Neuronal stem cell (in vitro differentiated cells): ENCODE results near the gene RTN4.
A peak's percentile ranks its signal among the peaks of the same experiment; 100 is the strongest.
"Not testable (repeated sequence)": the region's sequence is repeated elsewhere in the genome, so short reads cannot be mapped to it uniquely, and the experiment has no call there.

Experiments
- DNase-seq: peaks from one replicate; pipeline ENCODE4 v3.0.0-alpha.2; 2013; ENCODE audit warnings: low spot score
- H2AFZ ChIP-seq: one replicate; pipeline ENCODE4 v1.6.1; 2013; ENCODE audit warnings: mild to moderate bottlenecking, low read length, inconsistent platforms
- H2AK5ac ChIP-seq: 2 replicates; pipeline ENCODE4 v1.6.1; 2013; ENCODE audit warnings: low read depth, mild to moderate bottlenecking, inconsistent platforms, low read length, moderate library complexity, mixed read lengths
- H2BK120ac ChIP-seq: 2 replicates; pipeline ENCODE4 v1.6.1; 2013; ENCODE audit warnings: low read depth, mild to moderate bottlenecking, inconsistent platforms, low read length, moderate library complexity, mixed read lengths
- H2BK12ac ChIP-seq: one replicate; pipeline ENCODE4 v1.6.1; 2013; ENCODE audit warnings: low read length, inconsistent platforms
- H2BK15ac ChIP-seq: 2 replicates; pipeline ENCODE4 v1.6.1; 2013; ENCODE audit warnings: mild to moderate bottlenecking, low read length, inconsistent platforms, mixed read lengths
- H2BK5ac ChIP-seq: one replicate; pipeline ENCODE4 v1.6.1; 2013; ENCODE audit warnings: inconsistent platforms, mild to moderate bottlenecking, low read length, moderate library complexity
- H3K14ac ChIP-seq: one replicate; pipeline ENCODE4 v1.6.1; 2013; ENCODE audit warnings: low read length, inconsistent platforms
- H3K18ac ChIP-seq: 2 replicates; pipeline ENCODE4 v1.6.1; 2013; ENCODE audit warnings: low read length, inconsistent platforms
- H3K23ac ChIP-seq: 2 replicates; pipeline ENCODE4 v1.6.1; 2013; ENCODE audit warnings: low read depth, mild to moderate bottlenecking, mixed read lengths, low read length, inconsistent platforms; ENCODE audit not compliant: poor library complexity
- H3K27ac ChIP-seq: replicated peaks from 3 replicates; pipeline ENCODE4 v1.5.1; 2013; ENCODE audit warnings: low read length, inconsistent platforms
- H3K27me3 ChIP-seq, 3 experiments: 2 replicates each; pipeline ENCODE4 v1.6.1; 2013; ENCODE audit warnings: low read length in 3 of 3, mild to moderate bottlenecking in 2 of 3, inconsistent platforms in 1 of 3, low read depth in 1 of 3, mixed read lengths in 1 of 3, moderate library complexity in 1 of 3; ENCODE audit not compliant: control insufficient read depth in 3 of 3, insufficient read depth in 3 of 3
- H3K36me3 ChIP-seq, 2 donors: replicated peaks in 1 of 2; 2 replicates each; pipeline ENCODE4 v1.6.1; 2013; ENCODE audit warnings: low read length in 2 of 2; ENCODE audit not compliant: control insufficient read depth in 2 of 2, insufficient read depth in 2 of 2
- H3K4ac ChIP-seq: 2 replicates; pipeline ENCODE4 v1.6.1; 2013; ENCODE audit warnings: inconsistent platforms, mild to moderate bottlenecking, low read length, moderate library complexity
- H3K4me1 ChIP-seq, 2 donors: 1 replicate in 1 of 2; 2 replicates in 1 of 2; pipeline ENCODE4 v1.6.1; 2013; ENCODE audit warnings: low read length in 2 of 2, low read depth in 1 of 2; ENCODE audit not compliant: control insufficient read depth in 2 of 2, insufficient read depth in 1 of 2
- H3K4me2 ChIP-seq: one replicate; pipeline ENCODE4 v1.6.1; 2013; ENCODE audit warnings: mild to moderate bottlenecking, low read length, inconsistent platforms; ENCODE audit not compliant: insufficient read depth, poor library complexity, severe bottlenecking
- H3K4me3 ChIP-seq, 2 donors: 2 replicates each; pipeline ENCODE4 v1.5.1; 2013; ENCODE audit warnings: low read length in 2 of 2, mild to moderate bottlenecking in 2 of 2, inconsistent platforms in 1 of 2, moderate library complexity in 1 of 2
- H3K79me1 ChIP-seq: one replicate; pipeline ENCODE4 v1.6.1; 2013; ENCODE audit warnings: low read depth, mild to moderate bottlenecking, inconsistent platforms, low read length, moderate library complexity
- H3K9ac ChIP-seq: one replicate; pipeline ENCODE4 v1.6.1; 2013; ENCODE audit warnings: mild to moderate bottlenecking, low read depth, low read length, inconsistent platforms; ENCODE audit not compliant: poor library complexity
- H3K9me3 ChIP-seq, 2 donors: replicated peaks in 1 of 2; 2 replicates each; pipeline versions ENCODE3 to v1.6.1; 2013; ENCODE audit warnings: low read length in 2 of 2, mild to moderate bottlenecking in 2 of 2, inconsistent platforms in 1 of 2, low read depth in 1 of 2, mixed read lengths in 1 of 2, moderate library complexity in 1 of 2; ENCODE audit not compliant: control insufficient read depth in 2 of 2, insufficient read depth in 1 of 2
- H4K8ac ChIP-seq: one replicate; pipeline ENCODE4 v1.6.1; 2013; ENCODE audit warnings: low read depth, mild to moderate bottlenecking, inconsistent platforms, low read length, moderate library complexity
- H4K91ac ChIP-seq: one replicate; pipeline ENCODE4 v1.6.1; 2013; ENCODE audit warnings: low read length, low read depth, mild to moderate bottlenecking, inconsistent platforms; ENCODE audit not compliant: poor library complexity
- WGBS, 2 donors: extraction: QIAGEN DNeasy Blood & Tissue Kit; methylation state at CpG; one replicate each; pipeline ENCODE4 v1.1.7; 2013; ENCODE audit warnings: missing lambda C conversion rate in 2 of 2, mixed read lengths in 1 of 2; ENCODE audit not compliant: insufficient read length in 2 of 2, insufficient replicate concordance in 1 of 2; ENCODE audit errors: extremely low coverage in 2 of 2; 5-methylcytosine and 5-hydroxymethylcytosine counted together

RTN4 gene

GRCh38 chr2:55091681-55092080, 41.4 kb upstream of the RTN4 start:
- not testable (repeated sequence) for H3K4ac ChIP-seq, H3K36me3 ChIP-seq, H2AK5ac ChIP-seq, H3K4me1 ChIP-seq, H2BK120ac ChIP-seq, H3K27ac ChIP-seq, H3K4me2 ChIP-seq, H3K14ac ChIP-seq, H3K9ac ChIP-seq, H3K23ac ChIP-seq, H4K91ac ChIP-seq, H2AFZ ChIP-seq, H4K8ac ChIP-seq, H3K4me3 ChIP-seq, H3K9me3 ChIP-seq, H3K79me1 ChIP-seq, H2BK5ac ChIP-seq, H2BK15ac ChIP-seq, H3K27me3 ChIP-seq, H3K18ac ChIP-seq, H2BK12ac ChIP-seq, DNase-seq
- no CpG with 5 or more reads among the region's 4 CpGs for WGBS, 2 donors

- Histone ChIP-seq H2BK5ac (no peak overlapping the region), H3K4ac (no peak overlapping the region), H3K23ac (no peak overlapping the region), H3K9ac (no peak overlapping the region), H4K91ac (no peak overlapping the region), H3K79me1 (no peaks in the 10 kb centered on the region), H3K27ac (no peak overlapping the region), H3K18ac (no peak overlapping the region), H2BK12ac (no peak overlapping the region), H3K4me2 (no peak overlapping the region), H3K4me1 (peaks cover 0 to 1% of the 10 kb centered on the region in 2 donors), H2AK5ac (no peak overlapping the region), H2BK120ac (no peak overlapping the region), H3K4me3 (no peak overlapping the region), H3K36me3 (no peaks in the 10 kb centered on the region), H2AFZ (peak overlapping the region; percentile 11), H3K9me3 (no peaks in the 10 kb centered on the region), H4K8ac (no peak overlapping the region), H2BK15ac (no peak overlapping the region), H3K14ac (no peak overlapping the region), H3K27me3 (no peaks in the 10 kb centered on the region)
- no peak for DNase-seq
- no CpG with 5 or more reads among the region's 2 CpGs for WGBS, 2 donors
These were observed 40.5 kb upstream of the RTN4 start for GRCh38 chr2:55090702-55091101.

GRCh38 chr2:55089726-55090125, 39.5 kb upstream of the RTN4 start:
- Histone ChIP-seq H3K27me3 (no peaks in the 10 kb centered on the region), H2BK5ac (no peak overlapping the region), H2BK15ac (no peak overlapping the region), H3K23ac (no peak overlapping the region), H4K8ac (no peak overlapping the region), H3K9ac (no peak overlapping the region), H3K27ac (no peak overlapping the region), H3K4ac (no peak overlapping the region), H3K9me3 (no peaks in the 10 kb centered on the region), H3K36me3 (no peaks in the 10 kb centered on the region), H2BK120ac (no peak overlapping the region), H4K91ac (no peak overlapping the region), H2BK12ac (no peak overlapping the region), H3K4me3 (no peak overlapping the region), H3K79me1 (no peaks in the 10 kb centered on the region), H3K18ac (no peak overlapping the region), H2AFZ (no peak overlapping the region), H3K14ac (no peak overlapping the region), H2AK5ac (no peak overlapping the region), H3K4me1 (peaks cover 0 to 1% of the 10 kb centered on the region in 2 donors), H3K4me2 (no peak overlapping the region)
- WGBS, 2 donors, result no CpG with 5 or more reads among the region's 1 CpG
- DNase-seq, result no peak

- DNase-seq, result no peak
- WGBS, 2 donors, result no CpG with 5 or more reads among the region's 1 CpG
These were observed 38.1 kb upstream of the RTN4 start for GRCh38 chr2:55088400-55088799.

More at GRCh38 chr2:55088400-55088799, 38.1 kb upstream of the RTN4 start:
- no peak overlapping the region for H2BK120ac ChIP-seq
- no peaks in the 10 kb centered on the region for H3K27me3 ChIP-seq
- no peak overlapping the region for H3K27ac ChIP-seq
- H3K4me3 ChIP-seq, result no peak overlapping the region
- no peak overlapping the region for H2BK12ac ChIP-seq
- H3K4ac ChIP-seq, result no peak overlapping the region
- no peak overlapping the region for H2BK5ac ChIP-seq
- no peak overlapping the region for H3K14ac ChIP-seq
- no peak overlapping the region for H4K8ac ChIP-seq
- H3K9ac ChIP-seq, result no peak overlapping the region
- no peaks in the 10 kb centered on the region for H3K9me3 ChIP-seq
- H2AFZ ChIP-seq, result no peak overlapping the region
- H3K4me1 ChIP-seq, result peaks cover under 1 to 1% of the 10 kb centered on the region in 2 donors
- no peak overlapping the region for H3K23ac ChIP-seq
- no peak overlapping the region for H3K18ac ChIP-seq
- no peak overlapping the region for H2AK5ac ChIP-seq
- no peak overlapping the region for H4K91ac ChIP-seq
- H3K79me1 ChIP-seq, result no peaks in the 10 kb centered on the region
- no peak overlapping the region for H2BK15ac ChIP-seq
- H3K4me2 ChIP-seq, result no peak overlapping the region
- no peaks in the 10 kb centered on the region for H3K36me3 ChIP-seq
